Breast epithelium (tissue), 4 donors: ENCODE data around the gene WNT7B. TPM values are rescaled to one million over a fixed set of nuclear protein-coding genes. Genes with fewer than 3 reads are reported as not detected.

Experiments
- DNase-seq, 2 donors: peaks; one replicate each; pipeline ENCODE4 v3.0.0-alpha.2; 2019; ENCODE audit warnings: low spot score in 2 of 2
- H3K27ac ChIP-seq, 2 donors: fragments of 200-600 bp; sonication (generic) in 1 of 2; one replicate each; pipeline ENCODE4 v1.5.1; 2016 to 2019; ENCODE audit warnings: mild to moderate bottlenecking in 1 of 2
- H3K27me3 ChIP-seq, 2 donors: fragments of 200-600 bp; sonication (generic) in 1 of 2; one replicate each; pipeline versions ENCODE4 v1.5.1 to v1.6.0; 2017 to 2019; ENCODE audit warnings: control low read depth in 1 of 2, mild to moderate bottlenecking in 1 of 2
- H3K36me3 ChIP-seq: fragments of 200-600 bp; one replicate; pipeline ENCODE4 v1.5.1; 2019
- H3K4me1 ChIP-seq, 2 donors: fragments of 200-600 bp; sonication (generic); one replicate each; pipeline ENCODE4 v1.5.1; 2016 to 2019; ENCODE audit warnings: control low read depth in 1 of 2
- H3K4me3 ChIP-seq, 3 donors: fragments of 200-600 bp; sonication (generic); 1 replicate in 2 of 3; 2 replicates in 1 of 3; pipeline ENCODE4 v1.5.1; 2016 to 2019; ENCODE audit warnings: mild to moderate bottlenecking in 3 of 3, moderate library complexity in 2 of 3
- H3K9me3 ChIP-seq, 2 donors: fragments of 200-600 bp; sonication (generic) in 1 of 2; one replicate each; pipeline ENCODE4 v1.5.1; 2016 to 2019; ENCODE audit warnings: control low read depth in 1 of 2
- CTCF ChIP-seq, 3 donors: fragments of 450-650 bp; IDR thresholded peaks; one replicate each; pipeline ENCODE4 v1.5.1; 2016 to 2017; ENCODE audit warnings: antibody characterized with exemption in 3 of 3, mild to moderate bottlenecking in 3 of 3, moderate library complexity in 3 of 3
- POLR2A ChIP-seq: fragments of 450-650 bp; IDR thresholded peaks from one replicate; pipeline ENCODE4 v1.6.1; 2016; ENCODE audit warnings: antibody characterized with exemption, mild to moderate bottlenecking, moderate library complexity
- POLR2AphosphoS5 ChIP-seq, 3 donors: sonication (generic); formaldehyde crosslinking; IDR thresholded peaks; one replicate each; pipeline ENCODE4 v1.6.1; 2017; ENCODE audit warnings: antibody characterized with exemption in 3 of 3
- intact Hi-C: fragments of 100-400 bp; cut with DNase I; formaldehyde crosslinking; loops from one replicate; pipeline ENCODE4 v1.15.1; 2023; ENCODE audit warnings: low total_unique reads
- total RNA-seq, 3 donors: library from RNA; depleted of rRNA; stranded (reverse); fragments of >200 nt; gene quantifications; one replicate each; pipeline ENCODE4 v1.1.0, GENCODE V29; 2016

The WNT7B gene
- total RNA-seq, 3 donors from 2014 or later: 2.2 to 2.9 TPM; not detected in 1

GRCh38 chr22:45966895-45967365 lies 10.0 kb downstream of the WNT7B start:
- TF ChIP-seq CTCF (IDR thresholded peaks at IDR 0.05): no peak
- H3K4me1 ChIP-seq: peaks cover 11 to 13% of the 10 kb centered on the region in 2 donors
- H3K27me3 ChIP-seq: peaks cover 4 to 61% of the 10 kb centered on the region in 2 donors

GRCh38 chr22:45966320-45966894 lies 10.6 kb downstream of the WNT7B start:
- H3K9me3 ChIP-seq: no peaks in the 10 kb centered on the region
- no peaks in the 10 kb centered on the region for H3K36me3 ChIP-seq
- TF ChIP-seq POLR2A: no peak
- no peak for TF ChIP-seq CTCF (IDR thresholded peaks at IDR 0.05)
- no peak for TF ChIP-seq POLR2AphosphoS5 (IDR thresholded peaks at IDR 0.05)
- peaks cover 1 to 56% of the 10 kb centered on the region in 2 donors for H3K27me3 ChIP-seq
- intact Hi-C loops: no loop called here
- H3K4me3 ChIP-seq: no peak overlapping the region
- H3K4me1 ChIP-seq: peaks cover 6 to 8% of the 10 kb centered on the region in 2 donors
- no peak overlapping the region for H3K27ac ChIP-seq
- no peak for DNase-seq

More at GRCh38 chr22:45966895-45967365, 10.0 kb downstream of the WNT7B start:
- intact Hi-C loops: no loop called here
- no peak overlapping the region for H3K27ac ChIP-seq
- no peaks in the 10 kb centered on the region for H3K9me3 ChIP-seq
- no peak overlapping the region for H3K4me3 ChIP-seq
- H3K36me3 ChIP-seq: no peaks in the 10 kb centered on the region
- no peak for DNase-seq

- no peak for TF ChIP-seq POLR2AphosphoS5 (IDR thresholded peaks at IDR 0.05)
- TF ChIP-seq CTCF (IDR thresholded peaks at IDR 0.05): no peak
- TF ChIP-seq POLR2A: no peak
Measured at GRCh38 chr22:45965563-45965962, 11.4 kb downstream of the WNT7B start.

GRCh38 chr22:45964926-45965527 lies 11.9 kb downstream of the WNT7B start:
- intact Hi-C loops: no loop called here
- H3K27me3 ChIP-seq: peaks cover 0 to 42% of the 10 kb centered on the region in 2 donors
- no peaks in the 10 kb centered on the region for H3K4me1 ChIP-seq
- H3K9me3 ChIP-seq: no peaks in the 10 kb centered on the region
- TF ChIP-seq POLR2AphosphoS5 (IDR thresholded peaks at IDR 0.05): no peak
- no peak for TF ChIP-seq CTCF (IDR thresholded peaks at IDR 0.05)
- no peak for TF ChIP-seq POLR2A
- no peak overlapping the region for H3K27ac ChIP-seq
- DNase-seq: no peak
- no peaks in the 10 kb centered on the region for H3K36me3 ChIP-seq
- H3K4me3 ChIP-seq: no peak overlapping the region

More at GRCh38 chr22:45965563-45965962, 11.4 kb downstream of the WNT7B start:
- peaks cover 0 to under 1% of the 10 kb centered on the region in 2 donors for H3K4me1 ChIP-seq
- peaks cover 0 to 48% of the 10 kb centered on the region in 2 donors for H3K27me3 ChIP-seq
- H3K36me3 ChIP-seq: no peaks in the 10 kb centered on the region
- no peak overlapping the region for H3K27ac ChIP-seq
- no peak overlapping the region for H3K4me3 ChIP-seq
- intact Hi-C loops: no loop called here
- no peak for DNase-seq
- H3K9me3 ChIP-seq: no peaks in the 10 kb centered on the region

GRCh38 chr22:45964372-45964771 lies 12.6 kb downstream of the WNT7B start:
- TF ChIP-seq POLR2A (no peak), CTCF (IDR thresholded peaks at IDR 0.05) (no peak), POLR2AphosphoS5 (IDR thresholded peaks at IDR 0.05) (no peak)
- no peak for DNase-seq
- Histone ChIP-seq H3K4me1 (no peaks in the 10 kb centered on the region), H3K27ac (no peak overlapping the region), H3K36me3 (no peaks in the 10 kb centered on the region), H3K27me3 (peaks cover 0 to 36% of the 10 kb centered on the region in 2 donors), H3K9me3 (no peaks in the 10 kb centered on the region), H3K4me3 (no peak overlapping the region)
- intact Hi-C loops: no loop called here
